ENCODE measurements around the gene R3HDML.

- TF ChIP-seq CTCF (IDR thresholded peaks at IDR 0.05; ENCODE audit: borderline replicate concordance, extremely low read depth, low read length, poor library complexity, severe bottlenecking): no peak
- TF ChIP-seq EZH2 (IDR thresholded peaks at IDR 0.05; ENCODE audit: borderline replicate concordance, low read depth, low read length, severe bottlenecking): no peak
Observed at GRCh38 chr20:44364068-44364467, 27.2 kb downstream of the R3HDML start.

All from DND-41 (cell line).